ENCODE data around the gene VPS26C. TPM values are rescaled to one million over a fixed set of nuclear protein-coding genes. Genes with fewer than 3 reads are reported as not detected.

VPS26C gene
- total RNA-seq, 1 donor from 2014 or later: 54.2 TPM

DNA sequence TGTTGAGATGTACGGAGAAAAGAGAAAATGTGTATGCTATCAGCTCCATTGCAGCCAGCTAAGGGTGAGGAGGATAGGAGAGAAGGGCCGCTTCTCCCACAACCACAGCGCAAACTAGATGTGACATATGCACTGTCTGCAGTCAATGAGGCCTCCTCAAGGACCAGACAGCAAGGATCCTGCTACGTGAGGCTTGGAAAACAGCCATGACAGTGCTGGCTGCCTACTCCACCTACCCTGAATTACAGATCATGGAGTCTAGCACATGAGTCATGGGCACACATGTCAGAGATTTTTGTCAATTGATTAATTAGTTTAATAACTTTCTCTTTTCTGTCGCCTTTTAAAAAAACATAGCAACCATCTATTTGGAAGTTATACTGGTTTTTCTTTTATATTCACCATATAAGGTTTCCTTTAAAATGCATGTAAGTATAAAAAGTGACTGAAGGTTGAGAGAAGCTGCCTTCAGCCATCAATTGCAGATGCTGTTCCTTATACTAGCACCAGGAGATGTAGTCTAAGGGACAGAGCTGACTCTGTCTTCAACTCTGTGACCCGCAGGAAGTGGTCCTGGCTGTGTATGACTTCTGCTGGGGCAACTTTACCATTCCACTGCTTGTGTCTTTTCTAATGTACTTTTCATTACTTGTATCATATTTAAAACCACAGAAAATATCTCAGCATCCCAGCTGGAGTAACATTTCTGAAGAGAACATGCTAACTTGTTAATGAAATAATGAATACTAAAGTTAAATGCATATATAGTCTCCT lies 3.1 kb downstream of the VPS26C start:
- H3K27me3 ChIP-seq (ENCODE audit: low read depth): no peaks in the 10 kb centered on the region
- peaks cover 3% of the 10 kb centered on the region for H3K36me3 ChIP-seq
- TF ChIP-seq, protein P1, sequence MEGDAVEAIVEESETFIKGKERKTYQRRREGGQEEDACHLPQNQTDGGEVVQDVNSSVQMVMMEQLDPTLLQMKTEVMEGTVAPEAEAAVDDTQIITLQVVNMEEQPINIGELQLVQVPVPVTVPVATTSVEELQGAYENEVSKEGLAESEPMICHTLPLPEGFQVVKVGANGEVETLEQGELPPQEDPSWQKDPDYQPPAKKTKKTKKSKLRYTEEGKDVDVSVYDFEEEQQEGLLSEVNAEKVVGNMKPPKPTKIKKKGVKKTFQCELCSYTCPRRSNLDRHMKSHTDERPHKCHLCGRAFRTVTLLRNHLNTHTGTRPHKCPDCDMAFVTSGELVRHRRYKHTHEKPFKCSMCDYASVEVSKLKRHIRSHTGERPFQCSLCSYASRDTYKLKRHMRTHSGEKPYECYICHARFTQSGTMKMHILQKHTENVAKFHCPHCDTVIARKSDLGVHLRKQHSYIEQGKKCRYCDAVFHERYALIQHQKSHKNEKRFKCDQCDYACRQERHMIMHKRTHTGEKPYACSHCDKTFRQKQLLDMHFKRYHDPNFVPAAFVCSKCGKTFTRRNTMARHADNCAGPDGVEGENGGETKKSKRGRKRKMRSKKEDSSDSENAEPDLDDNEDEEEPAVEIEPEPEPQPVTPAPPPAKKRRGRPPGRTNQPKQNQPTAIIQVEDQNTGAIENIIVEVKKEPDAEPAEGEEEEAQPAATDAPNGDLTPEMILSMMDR (IDR thresholded peaks at IDR 0.05; ENCODE audit: borderline replicate concordance): no peak
- no peaks in the 10 kb centered on the region for H3K9me3 ChIP-seq (replicated peaks)
- no peak for DNase-seq
- peak overlapping the region; percentile 9 for H3K27ac ChIP-seq (replicated peaks)
- intact Hi-C loops (cut with micrococcal nuclease): loop anchor here (10.0 kb wide), 1 partner anchor 101 kb away; the partner anchor contains the start of gene DYRK1A
- peaks cover 62% of the 10 kb centered on the region for H3K4me1 ChIP-seq
- no peak overlapping the region for H3K4me3 ChIP-seq

DNA sequence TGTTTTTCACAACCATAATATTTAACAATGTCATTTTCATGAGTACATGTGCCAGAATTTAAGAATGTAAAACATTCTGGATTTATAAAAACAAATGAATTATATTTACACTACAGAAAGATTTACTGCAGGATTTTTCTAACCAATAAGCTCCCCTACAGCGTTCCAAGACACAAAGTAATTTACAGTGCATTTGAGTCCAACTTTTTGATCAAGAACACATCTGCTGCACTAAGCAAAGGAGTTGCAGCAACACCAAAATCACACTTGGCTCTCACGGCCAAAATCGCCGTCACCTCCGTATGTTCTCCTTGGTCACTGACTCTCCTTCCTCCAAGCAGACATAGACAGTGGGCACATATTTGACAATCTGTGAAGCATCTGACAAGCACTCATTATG lies 7.7 kb downstream of the VPS26C start:
- H3K27me3 ChIP-seq (ENCODE audit: low read depth): no peaks in the 10 kb centered on the region
- no peak overlapping the region for H3K27ac ChIP-seq (replicated peaks)
- TF ChIP-seq, protein P1 (IDR thresholded peaks at IDR 0.05; ENCODE audit: borderline replicate concordance): no peak
- no peak overlapping the region for H3K4me3 ChIP-seq
- H3K36me3 ChIP-seq: peaks cover 3% of the 10 kb centered on the region
- intact Hi-C loops (cut with micrococcal nuclease): no loop called here
- peaks cover 60% of the 10 kb centered on the region for H3K4me1 ChIP-seq
- no peaks in the 10 kb centered on the region for H3K9me3 ChIP-seq (replicated peaks)
- no peak for DNase-seq

DNA sequence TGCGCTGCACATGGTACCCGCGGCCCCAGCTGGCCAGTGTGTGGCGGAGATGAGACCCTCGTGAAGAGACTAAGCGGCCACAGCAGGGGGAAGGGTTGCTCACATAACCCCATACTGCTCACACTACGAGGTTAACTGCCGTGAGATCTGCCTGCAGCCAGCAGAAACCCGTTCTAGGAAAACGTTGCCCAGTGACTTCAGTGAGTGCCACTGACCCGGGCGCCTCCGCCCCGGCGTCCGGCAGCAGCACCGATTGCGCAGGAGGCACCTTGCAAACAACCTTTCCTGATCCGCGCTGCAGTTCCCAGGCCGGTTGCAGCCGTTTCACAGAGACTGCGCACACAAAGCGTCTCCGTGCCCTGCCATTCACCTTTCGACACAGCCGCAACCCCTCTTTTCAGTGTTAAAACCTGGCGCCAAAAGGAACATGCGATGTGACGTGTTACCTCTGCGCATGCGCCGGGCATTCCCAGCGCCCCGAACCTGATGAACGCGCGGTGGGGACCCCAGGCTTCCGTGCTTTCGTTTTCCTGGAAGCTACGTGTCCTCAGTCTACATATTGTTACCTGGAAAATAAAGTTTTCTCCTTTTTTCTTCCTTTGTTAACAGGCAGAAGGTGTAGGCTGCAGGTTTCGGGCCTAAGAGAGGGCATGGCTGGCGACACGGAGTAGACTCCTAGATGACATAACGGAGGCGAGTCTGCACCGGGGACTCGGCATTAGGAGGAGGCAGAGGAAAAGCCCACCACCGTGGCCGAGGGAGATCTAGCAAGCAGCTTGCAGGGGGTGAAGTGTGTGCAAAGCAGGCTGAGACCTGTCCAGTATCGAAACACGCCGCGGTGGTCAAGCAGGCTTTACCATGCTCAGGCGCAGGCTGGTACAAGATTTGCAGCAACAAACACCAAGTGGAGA lies 8.9 kb downstream of the VPS26C start:
- peak; percentile 58 for DNase-seq
- intact Hi-C loops (cut with micrococcal nuclease): no loop called here
- no peaks in the 10 kb centered on the region for H3K9me3 ChIP-seq (replicated peaks)
- H3K27me3 ChIP-seq (ENCODE audit: low read depth): no peaks in the 10 kb centered on the region
- peaks cover 3% of the 10 kb centered on the region for H3K36me3 ChIP-seq
- peak overlapping the region; percentile 75 for H3K27ac ChIP-seq (replicated peaks)
- peak overlapping the region; percentile 72 for H3K4me3 ChIP-seq
- TF ChIP-seq, protein P1 (IDR thresholded peaks at IDR 0.05; ENCODE audit: borderline replicate concordance): no peak
- H3K4me1 ChIP-seq: peaks cover 48% of the 10 kb centered on the region

DNA sequence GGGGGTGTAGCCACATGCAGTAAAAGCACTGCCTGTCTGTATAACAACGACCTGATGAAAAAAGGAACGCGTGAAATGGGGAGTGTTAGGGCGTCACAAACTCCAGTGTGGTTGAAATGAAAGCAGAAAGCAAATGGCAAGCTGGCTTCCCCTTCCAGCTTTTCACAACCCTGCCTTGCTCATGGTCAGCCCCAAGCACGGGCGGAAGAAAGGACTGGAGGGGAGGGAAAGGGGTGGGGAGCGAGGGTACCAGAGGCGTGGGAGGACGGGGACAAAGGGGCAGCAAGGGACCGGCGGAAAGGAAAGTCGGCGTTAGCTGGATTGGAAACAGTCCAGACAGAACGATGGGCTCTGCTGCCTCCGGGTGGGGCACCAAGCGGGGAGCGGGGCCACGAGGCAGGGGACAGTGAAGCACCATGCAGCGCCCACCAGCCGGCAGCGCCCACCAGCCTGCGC lies 9.6 kb downstream of the VPS26C start:
- intact Hi-C loops (cut with micrococcal nuclease): no loop called here
- Histone ChIP-seq H3K36me3 (peaks cover 3% of the 10 kb centered on the region), H3K27me3 (ENCODE audit: low read depth) (no peaks in the 10 kb centered on the region), H3K4me1 (peaks cover 47% of the 10 kb centered on the region), H3K27ac (replicated peaks) (peak overlapping the region; percentile 75), H3K9me3 (replicated peaks) (no peaks in the 10 kb centered on the region), H3K4me3 (peak overlapping the region; percentile 72)
- DNase-seq: peak; percentile 23
- TF ChIP-seq, protein P1 (IDR thresholded peaks at IDR 0.05; ENCODE audit: borderline replicate concordance): no peak

DNA sequence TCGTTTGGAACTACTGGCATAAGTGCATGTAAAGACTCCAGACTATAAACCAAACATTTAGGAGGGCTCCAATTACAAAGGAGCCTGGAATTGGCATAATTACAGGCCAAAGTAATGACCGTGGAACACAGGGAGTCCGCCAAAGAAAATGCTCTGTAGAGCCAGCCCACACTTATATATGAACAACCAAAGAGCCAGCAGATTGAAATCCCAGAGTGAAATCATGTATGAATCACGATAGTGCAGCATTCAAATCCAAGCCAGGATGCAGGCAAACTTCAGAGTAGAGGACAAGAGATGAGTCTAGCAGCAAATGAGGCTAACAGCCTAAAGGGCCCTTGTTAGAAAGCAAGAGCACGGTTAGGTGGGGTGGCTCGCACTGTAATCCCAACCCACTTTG lies 13.1 kb downstream of the VPS26C start:
- Histone ChIP-seq H3K27ac (replicated peaks) (no peak overlapping the region), H3K36me3 (no peaks in the 10 kb centered on the region), H3K4me3 (no peak overlapping the region), H3K27me3 (ENCODE audit: low read depth) (no peaks in the 10 kb centered on the region), H3K4me1 (peaks cover 59% of the 10 kb centered on the region), H3K9me3 (replicated peaks) (no peaks in the 10 kb centered on the region)
- TF ChIP-seq, protein P1 (IDR thresholded peaks at IDR 0.05; ENCODE audit: borderline replicate concordance): no peak
- no peak for DNase-seq
- intact Hi-C loops (cut with micrococcal nuclease): no loop called here
